IPS-15b (cell line): ENCODE data around the gene FSTL4.
"Not testable (repeated sequence)": the region's sequence is repeated elsewhere in the genome, so short reads cannot be mapped to it uniquely, and the experiment has no call there.

ENCODE experiments used
- H3K27me3 ChIP-seq: one replicate; pipeline ENCODE4 v1.6.1; 2013; ENCODE audit warnings: low read length; ENCODE audit not compliant: control insufficient read depth, insufficient read depth
- H3K36me3 ChIP-seq: one replicate; pipeline ENCODE4 v1.6.1; 2013; ENCODE audit warnings: low read length; ENCODE audit not compliant: control insufficient read depth, insufficient read depth
- H3K4me1 ChIP-seq: one replicate; pipeline ENCODE4 v1.6.1; 2013; ENCODE audit warnings: mild to moderate bottlenecking, low read length; ENCODE audit not compliant: control insufficient read depth, insufficient read depth
- H3K4me3 ChIP-seq: one replicate; pipeline ENCODE4 v1.5.1; 2013; ENCODE audit warnings: low read depth, low read length
- H3K9ac ChIP-seq: one replicate; pipeline ENCODE4 v1.6.1; 2013; ENCODE audit warnings: low read depth, mild to moderate bottlenecking, low read length
- H3K9me3 ChIP-seq: one replicate; pipeline ENCODE4 v1.6.1; 2013; ENCODE audit warnings: mild to moderate bottlenecking, low read length; ENCODE audit not compliant: control insufficient read depth, insufficient read depth

FSTL4 gene

DNA sequence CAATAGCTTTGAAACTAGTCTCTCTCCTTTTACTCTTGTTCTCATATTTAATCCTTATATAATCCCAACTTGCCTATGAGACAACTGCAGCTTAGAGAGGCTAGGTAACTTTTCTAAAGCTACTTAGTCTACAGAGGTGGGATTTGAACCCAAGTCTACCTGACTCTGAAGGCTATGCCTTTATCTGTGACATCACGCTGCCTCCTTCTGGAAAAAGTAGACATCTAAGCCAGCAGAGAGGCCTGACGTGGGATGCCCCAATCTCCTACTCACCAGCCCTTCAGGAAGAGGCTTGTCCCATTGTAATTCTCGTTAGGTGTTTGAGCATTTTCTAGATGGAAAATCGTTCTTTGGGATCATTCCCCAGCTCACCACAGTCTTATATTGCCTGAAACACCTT, 393.0 kb downstream of the FSTL4 start:
- Histone ChIP-seq H3K4me1 (no peaks in the 10 kb centered on the region), H3K4me3 (no peak overlapping the region), H3K27me3 (no peaks in the 10 kb centered on the region), H3K9ac (no peak overlapping the region), H3K9me3 (no peaks in the 10 kb centered on the region), H3K36me3 (no peaks in the 10 kb centered on the region)

DNA sequence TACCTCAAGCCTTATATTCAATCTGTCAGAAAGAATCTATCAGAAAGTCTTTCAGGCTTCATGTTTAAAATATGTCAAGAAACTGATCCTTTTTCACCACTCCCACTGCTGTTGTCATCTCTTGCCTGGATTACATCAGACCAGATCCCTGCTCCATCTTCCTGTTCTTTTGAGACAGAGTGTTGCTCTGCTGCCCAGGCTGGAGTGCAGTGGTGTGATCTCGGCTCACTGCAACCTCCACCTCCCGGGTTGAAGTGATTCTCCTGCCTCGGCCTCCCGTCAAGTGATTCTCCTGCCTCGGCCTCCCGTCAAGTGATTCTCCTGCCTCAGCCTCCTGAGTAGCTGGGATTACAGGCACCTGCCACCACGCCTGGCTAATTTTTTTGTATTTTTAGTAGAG, 396.2 kb downstream of the FSTL4 start:
- H3K36me3 ChIP-seq, H3K4me3 ChIP-seq, H3K27me3 ChIP-seq, H3K4me1 ChIP-seq, H3K9ac ChIP-seq, H3K9me3 ChIP-seq: not testable (repeated sequence)

DNA sequence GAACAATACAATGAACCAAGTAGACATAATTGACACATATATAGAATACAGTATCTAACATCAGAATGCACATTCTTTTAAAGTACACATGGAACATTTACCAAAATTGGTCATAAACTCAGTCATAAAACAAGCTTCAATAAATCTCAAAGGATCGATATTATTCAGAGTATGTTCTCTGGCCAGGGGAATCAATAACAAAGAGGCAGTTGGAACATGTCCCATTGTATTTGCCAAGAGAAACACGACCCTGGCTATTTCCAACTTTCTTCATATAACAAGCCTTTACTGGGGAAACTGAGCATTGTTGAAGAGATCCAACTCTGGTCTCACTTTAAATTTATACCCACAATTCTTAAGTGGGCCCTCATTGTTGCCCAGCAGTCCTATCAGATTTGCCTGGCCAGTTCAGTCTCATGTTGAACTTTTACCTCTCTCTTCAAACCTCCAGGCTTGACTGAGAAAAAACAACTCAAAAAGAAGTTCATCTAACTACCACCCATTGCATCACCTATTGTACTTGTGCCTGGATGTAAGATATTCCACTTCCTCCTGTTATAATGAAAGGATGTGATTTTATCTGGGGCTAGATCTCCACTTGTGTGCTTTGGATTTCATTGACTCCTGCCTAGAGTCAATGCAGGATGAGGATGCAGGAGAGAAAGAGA, 398.1 kb downstream of the FSTL4 start:
- H3K9me3 ChIP-seq, result no peaks in the 10 kb centered on the region
- H3K4me1 ChIP-seq, result no peaks in the 10 kb centered on the region
- no peak overlapping the region for H3K9ac ChIP-seq
- no peak overlapping the region for H3K4me3 ChIP-seq
- no peaks in the 10 kb centered on the region for H3K27me3 ChIP-seq
- no peaks in the 10 kb centered on the region for H3K36me3 ChIP-seq

DNA sequence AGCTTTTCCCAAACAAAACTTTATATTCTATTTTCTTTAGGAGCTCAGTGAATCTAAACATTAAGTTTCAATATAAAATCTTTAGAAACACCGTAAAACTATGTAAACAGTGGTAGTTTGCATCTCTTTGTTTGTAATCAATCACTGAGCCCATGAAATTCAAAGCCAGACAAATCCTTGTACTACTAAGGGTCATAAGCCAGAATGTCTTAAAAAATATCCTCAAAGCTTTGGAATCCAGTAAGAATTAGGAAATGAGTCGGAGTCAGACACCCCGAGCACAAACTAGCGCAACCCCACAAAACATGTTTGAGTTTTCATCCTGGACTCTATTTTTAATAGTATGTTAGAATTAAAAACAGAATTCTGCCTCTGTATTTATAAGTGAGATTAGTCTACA, 406.7 kb downstream of the FSTL4 start:
- H3K9me3 ChIP-seq, result no peaks in the 10 kb centered on the region
- no peaks in the 10 kb centered on the region for H3K4me1 ChIP-seq
- H3K27me3 ChIP-seq, result no peaks in the 10 kb centered on the region
- H3K4me3 ChIP-seq, result no peak overlapping the region
- no peaks in the 10 kb centered on the region for H3K36me3 ChIP-seq
- no peak overlapping the region for H3K9ac ChIP-seq

DNA sequence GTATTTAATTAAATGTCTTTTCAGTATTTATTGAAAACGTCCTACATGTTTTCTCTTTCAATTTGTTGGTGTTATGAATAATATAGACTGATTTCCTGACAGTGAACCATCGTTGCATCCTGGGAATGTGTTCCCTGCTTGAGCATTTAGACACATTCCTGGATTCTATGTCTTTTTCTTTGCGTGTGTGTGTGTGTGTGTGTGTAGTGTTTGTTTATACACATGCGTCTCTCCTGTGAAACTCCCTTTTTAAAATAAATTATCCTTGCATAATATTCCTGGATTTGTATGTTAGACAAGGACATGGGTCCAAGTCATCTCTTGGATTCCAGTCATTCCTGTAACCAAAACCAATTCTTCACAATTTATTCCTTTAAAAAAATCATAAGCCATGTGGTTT, 407.1 kb downstream of the FSTL4 start:
- no peak overlapping the region for H3K4me3 ChIP-seq
- H3K27me3 ChIP-seq, result no peaks in the 10 kb centered on the region
- H3K4me1 ChIP-seq, result no peaks in the 10 kb centered on the region
- no peaks in the 10 kb centered on the region for H3K9me3 ChIP-seq
- H3K36me3 ChIP-seq, result no peaks in the 10 kb centered on the region
- no peak overlapping the region for H3K9ac ChIP-seq

DNA sequence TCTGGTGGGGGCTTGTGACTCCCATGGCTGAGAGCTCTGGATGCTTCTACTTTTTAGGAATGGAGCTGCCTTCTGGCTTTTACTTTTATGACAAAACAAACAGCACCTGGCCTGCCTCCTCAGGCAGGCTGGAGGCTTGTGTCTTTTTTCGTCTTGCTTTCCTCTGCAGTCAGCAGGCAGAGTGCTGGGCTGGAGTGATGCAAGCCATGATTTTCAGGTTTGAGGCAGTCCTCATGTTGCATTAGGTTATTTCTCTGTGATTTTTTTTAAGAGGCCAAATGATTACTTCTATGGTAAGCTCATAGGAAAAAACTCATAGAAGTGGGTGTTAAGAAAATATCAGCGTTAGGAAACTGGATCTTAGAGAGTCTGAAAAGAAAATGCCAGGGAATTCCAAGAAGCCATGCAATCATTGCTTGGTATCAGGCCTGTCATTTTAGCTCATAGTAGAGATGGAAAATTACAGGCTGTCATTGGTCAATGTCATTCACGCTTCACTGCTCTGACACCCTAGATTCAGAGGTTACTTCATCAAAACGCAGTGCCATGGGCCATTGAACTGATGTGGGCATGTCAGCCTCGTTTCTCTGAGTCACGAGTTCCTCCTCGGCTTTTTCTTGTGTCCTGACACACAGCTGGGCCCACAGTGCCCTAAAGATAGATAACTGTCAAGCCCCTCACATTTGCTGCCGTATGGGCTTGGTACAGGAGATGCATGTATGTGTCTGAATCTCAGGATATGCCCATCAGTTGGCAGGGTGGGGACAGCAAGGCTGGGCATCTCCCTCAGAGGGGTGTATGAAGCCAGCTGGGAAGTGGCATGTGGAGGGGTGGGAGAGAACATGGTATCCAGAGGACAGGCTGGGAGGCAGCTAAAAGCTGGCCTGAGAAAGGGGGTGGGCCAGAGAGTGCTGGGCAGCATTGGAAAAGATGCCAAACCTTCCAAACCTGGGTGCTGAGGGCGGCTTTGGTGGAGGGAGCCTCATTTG, 408.7 kb downstream of the FSTL4 start:
- no peaks in the 10 kb centered on the region for H3K27me3 ChIP-seq
- H3K4me1 ChIP-seq, result no peaks in the 10 kb centered on the region
- H3K9me3 ChIP-seq, result no peaks in the 10 kb centered on the region
- H3K9ac ChIP-seq, result no peak overlapping the region
- no peaks in the 10 kb centered on the region for H3K36me3 ChIP-seq
- no peak overlapping the region for H3K4me3 ChIP-seq

DNA sequence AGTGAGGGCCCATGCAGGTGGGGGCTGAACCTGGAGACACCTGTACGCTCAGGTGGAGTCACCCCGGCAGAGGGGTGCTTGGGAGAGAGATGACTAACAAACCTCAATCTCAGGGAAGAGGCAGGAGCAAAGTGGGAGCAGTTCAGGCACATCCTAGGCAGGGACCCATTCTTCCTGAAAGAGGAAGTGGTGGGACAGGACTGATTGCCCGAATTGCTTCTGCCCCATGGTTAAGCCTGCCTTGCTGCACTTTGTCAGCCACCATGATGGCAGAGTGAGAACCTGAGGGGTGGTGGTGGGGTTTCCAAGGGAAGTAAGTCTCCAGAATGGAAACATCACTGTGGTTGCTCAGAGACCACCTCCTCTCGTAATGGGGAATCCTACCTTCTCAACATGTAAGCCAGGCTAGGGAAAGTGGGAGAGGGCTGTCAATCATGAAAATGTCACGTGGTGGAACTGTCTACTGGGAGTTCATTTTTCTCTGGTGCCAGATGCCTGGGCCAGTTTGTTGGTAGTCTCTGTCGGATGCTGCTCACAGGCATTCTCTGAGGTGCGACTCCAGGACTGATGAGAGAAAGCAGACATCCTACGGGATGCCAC, 410.2 kb downstream of the FSTL4 start:
- H3K4me1 ChIP-seq, result no peaks in the 10 kb centered on the region
- H3K4me3 ChIP-seq, result no peak overlapping the region
- H3K9ac ChIP-seq, result no peak overlapping the region
- no peaks in the 10 kb centered on the region for H3K27me3 ChIP-seq
- no peaks in the 10 kb centered on the region for H3K36me3 ChIP-seq
- no peaks in the 10 kb centered on the region for H3K9me3 ChIP-seq

DNA sequence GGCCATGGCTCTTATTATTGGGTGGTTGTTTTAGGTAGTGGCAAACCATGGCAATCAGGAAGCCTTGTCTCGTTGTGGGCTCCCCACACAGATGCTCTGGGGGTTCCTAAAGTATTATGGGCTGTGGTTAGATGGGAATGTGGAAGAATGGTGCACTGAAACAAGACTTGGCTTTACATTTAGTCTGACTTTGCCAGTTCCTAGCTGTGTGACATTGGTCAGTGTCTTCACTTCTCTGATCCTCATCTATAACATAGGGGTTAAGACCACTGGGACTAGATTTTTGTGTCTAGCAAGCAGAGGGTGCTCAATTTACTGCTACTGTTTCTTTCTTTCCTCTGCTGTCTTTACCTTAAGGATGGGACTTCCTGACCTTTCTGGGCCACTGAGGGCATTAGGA, 411.0 kb downstream of the FSTL4 start:
- Histone ChIP-seq H3K9ac (no peak overlapping the region), H3K36me3 (no peaks in the 10 kb centered on the region), H3K4me1 (no peaks in the 10 kb centered on the region), H3K9me3 (no peaks in the 10 kb centered on the region), H3K27me3 (no peaks in the 10 kb centered on the region), H3K4me3 (no peak overlapping the region)

DNA sequence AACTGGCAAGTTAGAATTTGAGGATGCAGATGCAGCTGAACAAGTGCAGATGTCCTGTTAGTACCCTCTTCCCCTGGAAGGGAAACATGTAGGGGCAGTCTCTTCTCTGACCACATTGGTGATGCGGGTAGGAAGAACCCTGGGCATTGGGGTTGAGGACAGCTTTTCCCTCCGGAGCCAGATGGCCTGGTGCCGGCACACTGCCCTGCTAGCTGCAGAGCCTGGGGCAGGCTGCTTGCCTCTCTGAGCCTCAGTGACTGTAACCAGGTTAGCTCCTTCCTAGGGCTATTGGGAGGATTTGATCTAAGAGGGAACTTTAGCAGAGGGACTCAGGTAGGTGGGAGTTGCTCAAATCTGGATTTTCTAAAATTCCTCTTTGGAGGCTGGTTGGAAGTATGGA, 412.1 kb downstream of the FSTL4 start:
- H3K36me3 ChIP-seq, result no peaks in the 10 kb centered on the region
- no peak overlapping the region for H3K9ac ChIP-seq
- H3K9me3 ChIP-seq, result no peaks in the 10 kb centered on the region
- H3K4me1 ChIP-seq, result no peaks in the 10 kb centered on the region
- H3K4me3 ChIP-seq, result no peak overlapping the region
- H3K27me3 ChIP-seq, result no peaks in the 10 kb centered on the region

DNA sequence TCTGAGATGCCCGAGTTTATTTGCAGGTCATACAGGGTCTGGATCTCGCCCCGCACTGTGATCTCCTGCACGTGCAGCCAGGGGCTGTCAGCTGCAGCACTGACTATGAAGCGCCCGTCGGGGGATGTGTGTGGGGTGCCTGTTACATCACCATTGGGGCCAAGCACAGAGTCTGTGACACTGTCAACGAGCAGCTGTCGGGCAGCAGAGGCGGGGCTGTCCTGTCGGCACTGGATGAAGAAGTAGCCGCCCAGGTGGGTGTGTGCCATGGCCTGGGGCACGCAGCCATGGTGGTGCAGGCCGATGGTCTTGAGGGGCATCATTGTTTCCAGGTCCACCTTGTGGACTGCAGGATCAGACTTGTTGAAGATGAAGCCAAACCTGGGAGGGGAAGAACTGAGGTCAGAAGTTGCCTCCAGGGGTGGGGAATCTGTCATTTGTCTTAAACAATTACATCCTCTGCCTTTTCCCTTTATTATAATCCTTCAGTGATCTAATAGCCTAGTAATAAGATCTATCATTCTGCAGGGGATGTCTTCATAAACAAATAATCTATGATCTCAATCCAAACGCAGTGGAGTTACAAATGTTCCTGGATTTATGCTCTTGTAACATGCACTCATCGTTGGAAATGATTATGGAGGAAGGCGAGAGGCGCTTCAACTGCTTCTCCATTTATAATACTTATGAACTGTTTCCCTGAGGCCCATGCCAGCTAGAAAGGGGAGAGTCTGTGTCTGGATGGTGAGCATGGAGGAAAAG, 412.7 kb downstream of the FSTL4 start:
- no peaks in the 10 kb centered on the region for H3K9me3 ChIP-seq
- H3K4me1 ChIP-seq, result no peaks in the 10 kb centered on the region

DNA sequence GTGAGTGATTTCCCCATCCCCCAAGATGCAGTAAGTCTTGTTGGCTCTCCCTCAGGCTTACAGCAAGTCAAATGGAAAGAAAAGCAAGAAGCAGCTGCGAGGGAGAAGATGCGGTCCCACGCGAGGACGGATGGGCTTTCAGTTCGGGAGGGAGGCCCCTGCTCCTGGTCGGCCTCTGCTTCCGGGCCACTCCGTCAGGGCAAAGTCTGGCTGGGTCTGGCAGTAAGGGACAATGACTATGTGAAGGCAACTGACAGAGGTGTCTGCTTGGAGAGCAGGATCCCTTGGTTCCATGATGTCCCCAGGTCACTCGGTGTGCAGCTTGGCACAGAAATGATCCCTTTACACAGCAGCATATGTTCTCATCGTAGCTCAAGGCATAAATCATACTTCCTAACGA, 413.8 kb downstream of the FSTL4 start:
- Histone ChIP-seq H3K9me3 (no peaks in the 10 kb centered on the region), H3K4me3 (no peak overlapping the region), H3K27me3 (no peaks in the 10 kb centered on the region), H3K36me3 (no peaks in the 10 kb centered on the region), H3K4me1 (no peaks in the 10 kb centered on the region), H3K9ac (no peak overlapping the region)

More for the DNA sequence above, 412.7 kb downstream of the FSTL4 start:
- Histone ChIP-seq H3K36me3 (no peaks in the 10 kb centered on the region), H3K4me3 (no peak overlapping the region), H3K9ac (no peak overlapping the region), H3K27me3 (no peaks in the 10 kb centered on the region)
